ES-I3 (cell line): Measurements from ENCODE around the gene WRAP73.

Experiments
- H3K36me3 ChIP-seq: 2 replicates; pipeline ENCODE4 v1.6.1; 2013; ENCODE audit warnings: mild to moderate bottlenecking, low read length, control low read depth, moderate library complexity; ENCODE audit not compliant: insufficient read depth
- H3K4me1 ChIP-seq: 2 replicates; pipeline ENCODE4 v1.6.1; 2013; ENCODE audit warnings: mild to moderate bottlenecking, control low read depth, low read length; ENCODE audit not compliant: insufficient read depth
- H3K9ac ChIP-seq: 2 replicates; pipeline ENCODE4 v1.6.1; 2013; ENCODE audit warnings: low read depth, mild to moderate bottlenecking, low read length, moderate library complexity
- H3K9me3 ChIP-seq: 2 replicates; pipeline ENCODE4 v1.6.1; 2013; ENCODE audit warnings: mild to moderate bottlenecking, low read length, moderate library complexity; ENCODE audit not compliant: control insufficient read depth, insufficient read depth

WRAP73 gene

GRCh38 chr1:3668148-3668547, 18.2 kb upstream of the WRAP73 start:
- Histone ChIP-seq H3K36me3 (no peaks in the 10 kb centered on the region), H3K4me1 (peaks cover 9% of the 10 kb centered on the region; the same call in 1 of the 2 replicates), H3K9me3 (no peaks in the 10 kb centered on the region), H3K9ac (no peak overlapping the region)

GRCh38 chr1:3664700-3665375, 14.9 kb upstream of the WRAP73 start:
- Histone ChIP-seq H3K9ac (no peak overlapping the region), H3K36me3 (no peaks in the 10 kb centered on the region), H3K9me3 (no peaks in the 10 kb centered on the region), H3K4me1 (no peaks in the 10 kb centered on the region; the same call in 1 of the 2 replicates)

GRCh38 chr1:3663999-3664699, 14.2 kb upstream of the WRAP73 start:
- Histone ChIP-seq H3K4me1 (no peaks in the 10 kb centered on the region; the same call in 1 of the 2 replicates), H3K9me3 (no peaks in the 10 kb centered on the region), H3K9ac (no peak overlapping the region), H3K36me3 (no peaks in the 10 kb centered on the region)

DNA sequence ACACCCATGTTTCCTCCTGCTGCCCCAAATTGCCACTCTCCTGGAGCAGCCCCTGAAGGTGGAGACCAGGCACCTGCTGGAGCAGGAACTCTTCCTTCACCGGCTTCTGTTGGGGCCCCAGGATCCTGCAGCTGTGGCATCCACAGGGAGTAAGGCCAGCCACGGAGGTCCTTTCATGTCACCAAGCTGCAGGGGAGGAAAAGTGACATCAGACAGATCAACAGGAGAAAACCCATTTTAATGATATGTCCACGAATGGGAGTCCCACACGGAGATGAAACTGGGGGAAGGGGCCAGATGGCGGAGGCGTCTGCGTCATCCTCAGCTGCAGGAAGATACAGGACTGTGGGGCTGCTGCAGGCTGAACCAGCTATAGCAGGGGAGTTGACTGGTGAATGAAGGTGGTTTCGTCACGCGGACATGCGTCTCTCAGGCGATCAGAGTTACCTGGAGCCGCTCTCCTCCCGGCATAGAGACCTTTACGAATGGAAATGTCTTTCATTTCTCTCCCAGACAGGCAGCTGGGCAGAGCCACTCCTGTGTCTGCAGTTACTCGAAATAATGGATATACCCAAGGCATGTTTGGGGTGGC, 12.3 kb upstream of the WRAP73 start:
- Histone ChIP-seq H3K9ac (no peak overlapping the region), H3K36me3 (no peaks in the 10 kb centered on the region), H3K4me1 (no peaks in the 10 kb centered on the region; the same call in 1 of the 2 replicates), H3K9me3 (no peaks in the 10 kb centered on the region)

GRCh38 chr1:3661631-3662030, 11.7 kb upstream of the WRAP73 start:
- Histone ChIP-seq H3K4me1 (no peaks in the 10 kb centered on the region; the same call in 1 of the 2 replicates), H3K36me3 (no peaks in the 10 kb centered on the region), H3K9ac (no peak overlapping the region), H3K9me3 (no peaks in the 10 kb centered on the region)

DNA sequence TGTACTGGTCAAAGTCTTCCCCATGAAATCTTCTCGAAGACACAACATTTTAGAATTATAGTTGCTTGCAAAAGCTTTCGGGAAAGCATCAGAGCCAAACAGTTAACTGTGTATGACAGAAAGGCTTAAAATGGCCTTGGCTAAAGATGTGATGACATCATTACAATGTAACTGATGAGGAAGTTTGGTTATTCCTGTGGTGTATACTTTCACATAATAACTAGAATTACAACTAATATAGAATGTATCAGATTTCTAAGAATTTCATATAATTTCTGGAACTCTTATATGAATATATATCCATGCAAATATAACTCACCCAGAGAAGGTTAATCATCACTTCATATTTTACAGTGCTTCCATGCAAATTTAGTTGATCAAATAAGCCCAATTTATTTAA, 10.8 kb upstream of the WRAP73 start:
- Histone ChIP-seq H3K9me3 (no peaks in the 10 kb centered on the region), H3K4me1 (no peaks in the 10 kb centered on the region; the same call in 1 of the 2 replicates), H3K36me3 (no peaks in the 10 kb centered on the region), H3K9ac (no peak overlapping the region)

DNA sequence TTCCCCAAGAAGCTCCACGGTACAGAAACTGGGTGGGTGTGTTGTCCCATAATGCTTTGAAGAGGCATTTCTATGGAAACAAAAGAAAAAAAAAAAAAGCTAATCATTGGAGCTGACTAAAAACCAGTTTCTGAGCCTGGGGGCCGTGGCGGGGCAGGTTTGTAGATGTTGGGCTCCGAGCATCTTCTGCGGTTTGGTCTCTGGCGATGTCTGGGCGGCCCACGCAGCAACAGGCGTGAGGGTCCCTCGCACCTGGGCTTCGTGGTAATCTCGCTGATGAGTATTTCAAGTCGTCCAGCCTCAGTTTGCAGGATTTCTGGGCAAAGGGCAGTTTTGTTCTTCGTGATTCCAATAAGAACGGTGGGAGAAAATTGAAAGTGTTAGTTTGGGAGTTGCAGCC, 9.2 kb upstream of the WRAP73 start:
- no peak overlapping the region for H3K9ac ChIP-seq
- no peaks in the 10 kb centered on the region for H3K36me3 ChIP-seq
- no peaks in the 10 kb centered on the region for H3K4me1 ChIP-seq
- no peaks in the 10 kb centered on the region for H3K9me3 ChIP-seq

GRCh38 chr1:3658231-3658615, 8.3 kb upstream of the WRAP73 start:
- Histone ChIP-seq H3K36me3 (no peaks in the 10 kb centered on the region), H3K9ac (no peak overlapping the region), H3K4me1 (no peaks in the 10 kb centered on the region; the same call in 1 of the 2 replicates), H3K9me3 (no peaks in the 10 kb centered on the region)

DNA sequence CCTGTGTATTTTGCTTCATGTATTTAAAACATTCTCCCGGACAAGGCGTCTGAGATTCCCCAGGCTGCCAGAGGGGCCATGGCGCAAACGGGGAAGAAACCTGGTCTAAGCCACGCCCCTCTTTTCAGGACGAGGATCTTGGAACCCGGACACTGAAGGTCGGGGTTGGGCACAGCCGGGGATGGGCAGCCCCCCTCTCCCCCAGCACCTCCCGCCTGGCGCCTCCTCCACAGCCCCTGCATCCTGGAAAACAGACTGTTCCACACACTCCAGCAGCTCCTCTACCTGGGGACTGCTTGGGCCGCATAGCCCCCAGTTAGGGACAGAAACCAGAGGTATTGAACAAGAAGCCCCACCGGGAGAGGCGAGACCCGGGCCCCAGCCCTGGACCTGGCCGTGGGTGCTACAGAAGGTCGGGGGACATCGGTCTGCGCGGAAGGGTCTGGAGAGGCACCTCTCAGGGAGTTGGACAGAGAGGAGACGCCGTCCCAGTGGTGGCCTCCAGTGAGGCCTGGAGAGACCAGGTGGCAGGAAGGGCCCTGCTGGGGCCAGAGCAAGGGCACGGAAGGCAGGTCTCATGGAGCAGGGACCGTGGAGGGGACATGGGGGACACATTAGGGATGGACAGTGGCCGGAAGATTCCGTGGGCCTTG, 7.8 kb upstream of the WRAP73 start:
- H3K36me3 ChIP-seq: no peaks in the 10 kb centered on the region

DNA sequence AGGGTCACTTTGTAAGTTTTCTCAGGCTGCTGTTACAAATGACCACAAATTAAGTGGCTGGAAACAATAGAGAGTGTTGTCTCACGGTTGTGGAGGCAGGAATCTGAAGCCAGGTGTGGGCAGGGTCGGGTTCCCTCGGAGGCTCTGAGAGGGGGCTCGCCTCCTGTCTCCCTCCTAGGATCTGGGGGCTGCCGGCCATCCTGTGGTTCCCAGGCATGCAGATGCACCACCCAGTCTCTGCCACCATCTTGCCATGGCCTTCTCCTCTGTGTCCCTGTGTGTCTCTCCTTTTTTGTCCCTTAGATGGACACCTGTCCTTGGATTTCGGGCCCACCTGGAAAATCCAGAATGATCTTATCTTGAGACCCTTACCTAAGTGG, 7.2 kb upstream of the WRAP73 start:
- H3K36me3 ChIP-seq: no peaks in the 10 kb centered on the region

More for the DNA sequence above, 7.8 kb upstream of the WRAP73 start:
- Histone ChIP-seq H3K9ac (no peak overlapping the region), H3K4me1 (no peaks in the 10 kb centered on the region; the same call in 1 of the 2 replicates), H3K9me3 (no peaks in the 10 kb centered on the region)

GRCh38 chr1:3656450-3657095, 6.7 kb upstream of the WRAP73 start:
- Histone ChIP-seq H3K4me1 (no peaks in the 10 kb centered on the region; the same call in 1 of the 2 replicates), H3K36me3 (no peaks in the 10 kb centered on the region)

More for the DNA sequence above, 7.2 kb upstream of the WRAP73 start:
- Histone ChIP-seq H3K9me3 (no peaks in the 10 kb centered on the region), H3K9ac (no peak overlapping the region), H3K4me1 (no peaks in the 10 kb centered on the region; the same call in 1 of the 2 replicates)

GRCh38 chr1:3654549-3655281, 4.8 kb upstream of the WRAP73 start:
- Histone ChIP-seq H3K36me3 (no peaks in the 10 kb centered on the region), H3K9me3 (no peaks in the 10 kb centered on the region), H3K9ac (no peak overlapping the region), H3K4me1 (no peaks in the 10 kb centered on the region; the same call in 1 of the 2 replicates)

More at GRCh38 chr1:3656450-3657095, 6.7 kb upstream of the WRAP73 start:
- no peak overlapping the region for H3K9ac ChIP-seq
- H3K9me3 ChIP-seq: no peaks in the 10 kb centered on the region

DNA sequence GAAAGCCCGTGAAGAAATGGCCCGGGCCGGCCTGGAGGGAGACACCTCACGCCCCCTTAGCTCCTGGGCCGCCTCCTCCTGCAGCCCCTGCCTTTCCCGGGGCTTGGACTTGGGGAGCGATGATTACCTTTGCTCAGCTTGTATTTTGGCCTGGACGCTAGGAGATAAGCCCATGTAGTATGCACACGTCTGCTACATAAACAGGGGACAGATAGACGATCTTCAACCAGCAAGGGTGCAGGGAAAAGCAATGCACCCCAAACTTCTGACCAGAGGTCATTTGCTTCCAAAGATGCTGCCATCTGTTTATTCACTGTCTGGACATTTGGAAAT, 3.3 kb upstream of the WRAP73 start:
- peak overlapping the region; percentile 50; the same call in 1 of the 2 replicates for H3K9ac ChIP-seq

More for the DNA sequence above, 3.3 kb upstream of the WRAP73 start:
- Histone ChIP-seq H3K36me3 (no peaks in the 10 kb centered on the region), H3K9me3 (no peaks in the 10 kb centered on the region), H3K4me1 (no peaks in the 10 kb centered on the region; the same call in 1 of the 2 replicates)
